H9 (cell line): Measurements from ENCODE around the gene CC2D2A. TPM values are rescaled to one million over a fixed set of nuclear protein-coding genes. Genes with fewer than 3 reads are reported as not detected.
A peak's percentile ranks its signal among the peaks of the same experiment; 100 is the strongest.
"Not testable (repeated sequence)": the region's sequence is repeated elsewhere in the genome, so short reads cannot be mapped to it uniquely, and the experiment has no call there.

Experiments
- DNase-seq: peaks from one replicate; pipeline ENCODE4 v3.0.0-alpha.2; 2017
- H2AFZ ChIP-seq: one replicate; pipeline ENCODE4 v1.6.1; 2013; ENCODE audit warnings: mild to moderate bottlenecking, low read length, control low read depth, moderate library complexity
- H2AK5ac ChIP-seq: 2 replicates; pipeline ENCODE4 v1.6.1; 2013; ENCODE audit warnings: low read length, control low read depth, mixed read lengths; ENCODE audit not compliant: insufficient read length
- H2BK120ac ChIP-seq: one replicate; pipeline ENCODE4 v1.6.1; 2013; ENCODE audit warnings: low read depth, mild to moderate bottlenecking, low read length, control low read depth, inconsistent platforms; ENCODE audit not compliant: poor library complexity, severe bottlenecking
- H2BK12ac ChIP-seq: 2 replicates; pipeline ENCODE4 v1.6.1; 2013; ENCODE audit warnings: low read length, control low read depth, mixed read lengths, low read depth; ENCODE audit not compliant: insufficient read length
- H2BK15ac ChIP-seq: 2 replicates; pipeline ENCODE4 v1.6.1; 2013; ENCODE audit warnings: low read depth, low read length, control low read depth
- H2BK20ac ChIP-seq: one replicate; pipeline ENCODE4 v1.6.1; 2013; ENCODE audit warnings: low read depth, mild to moderate bottlenecking, low read length, control low read depth, inconsistent platforms; ENCODE audit not compliant: poor library complexity, severe bottlenecking
- H2BK5ac ChIP-seq: 2 replicates; pipeline ENCODE4 v1.6.1; 2013; ENCODE audit warnings: low read length, control low read depth, mixed read lengths; ENCODE audit not compliant: insufficient read length
- H3K14ac ChIP-seq: 2 replicates; pipeline ENCODE4 v1.6.1; 2013; ENCODE audit warnings: low read length, control low read depth; ENCODE audit not compliant: insufficient read depth
- H3K18ac ChIP-seq: 2 replicates; pipeline ENCODE4 v1.6.1; 2013; ENCODE audit warnings: low read depth, mild to moderate bottlenecking, mixed read lengths, low read length, control low read depth; ENCODE audit not compliant: insufficient read length
- H3K23ac ChIP-seq: 2 replicates; pipeline ENCODE4 v1.6.1; 2013; ENCODE audit warnings: low read length, control low read depth, mixed read lengths, low read depth; ENCODE audit not compliant: insufficient read length
- H3K23me2 ChIP-seq: 2 replicates; pipeline ENCODE4 v1.6.1; 2013; ENCODE audit warnings: low read depth, mild to moderate bottlenecking, mixed read lengths, low read length, control low read depth; ENCODE audit not compliant: insufficient read length, poor library complexity, severe bottlenecking
- H3K27ac ChIP-seq: 2 replicates; pipeline ENCODE4 v1.5.1; 2013; ENCODE audit warnings: low read length, control low read depth, mixed read lengths, low read depth; ENCODE audit not compliant: insufficient read length
- H3K27me3 ChIP-seq: 2 replicates; pipeline ENCODE4 v1.6.1; 2013; ENCODE audit warnings: low read length, control low read depth, inconsistent platforms; ENCODE audit not compliant: insufficient read depth
- H3K4ac ChIP-seq: 2 replicates; pipeline ENCODE4 v1.6.1; 2013; ENCODE audit warnings: low read depth, mild to moderate bottlenecking, control low read depth, inconsistent platforms, low read length, moderate library complexity
- H3K4me1 ChIP-seq: 2 replicates; pipeline ENCODE4 v1.6.1; 2013; ENCODE audit warnings: low read length, control low read depth, inconsistent platforms; ENCODE audit not compliant: insufficient read depth
- H3K4me2 ChIP-seq: 2 replicates; pipeline ENCODE4 v1.6.1; 2013; ENCODE audit warnings: low read length, control low read depth, mixed read lengths; ENCODE audit not compliant: insufficient read length, insufficient read depth
- H3K56ac ChIP-seq: 2 replicates; pipeline ENCODE4 v1.6.1; 2013; ENCODE audit warnings: low read depth, mild to moderate bottlenecking, mixed read lengths, low read length, control low read depth; ENCODE audit not compliant: insufficient read length
- H3K79me1 ChIP-seq: 2 replicates; pipeline ENCODE4 v1.6.1; 2013; ENCODE audit warnings: low read depth, mild to moderate bottlenecking, moderate library complexity, low read length, control low read depth, inconsistent platforms; ENCODE audit not compliant: insufficient read depth, poor library complexity, severe bottlenecking
- H3K79me2 ChIP-seq: 2 replicates; pipeline ENCODE4 v1.6.1; 2013; ENCODE audit warnings: low read length, control low read depth, inconsistent platforms; ENCODE audit not compliant: insufficient read depth
- H3K9ac ChIP-seq: 2 replicates; pipeline ENCODE4 v1.6.1; 2013; ENCODE audit warnings: low read length, control low read depth, mixed read lengths; ENCODE audit not compliant: insufficient read length; ENCODE audit errors: extremely low read depth
- H3K9me3 ChIP-seq: one replicate; pipeline ENCODE4 v1.6.1; 2013; ENCODE audit warnings: low read depth, low read length, inconsistent platforms; ENCODE audit not compliant: control insufficient read depth
- H3T11ph ChIP-seq: one replicate; pipeline ENCODE4 v1.6.1; 2013; ENCODE audit warnings: mild to moderate bottlenecking, low read length, control low read depth, inconsistent platforms
- H4K20me1 ChIP-seq: one replicate; pipeline ENCODE4 v1.6.1; 2013; ENCODE audit not compliant: control insufficient read depth, insufficient read length, insufficient read depth
- H4K5ac ChIP-seq: 2 replicates; pipeline ENCODE4 v1.6.1; 2013; ENCODE audit warnings: low read depth, mild to moderate bottlenecking, mixed read lengths, low read length, control low read depth; ENCODE audit not compliant: insufficient read length
- H4K8ac ChIP-seq: replicated peaks from 2 replicates; pipeline ENCODE4 v1.6.1; 2013; ENCODE audit warnings: low read length, control low read depth, mixed read lengths, low read depth; ENCODE audit not compliant: insufficient read length
- H4K91ac ChIP-seq: 2 replicates; pipeline ENCODE4 v1.6.1; 2013; ENCODE audit warnings: low read depth, mild to moderate bottlenecking, moderate library complexity, mixed read lengths, low read length, control low read depth; ENCODE audit not compliant: insufficient read length
- H3K27ac Mint-ChIP-seq, 3 experiments: 2 replicates in 2 of 3; 3 replicates in 1 of 3; pipeline ENCODE4 v1.8.0; 2020 to 2021; ENCODE audit warnings: mixed read lengths in 3 of 3, mild to moderate bottlenecking in 1 of 3, moderate library complexity in 1 of 3
- H3K27me3 Mint-ChIP-seq: 2 replicates; pipeline ENCODE4 v1.8.0; 2021; ENCODE audit warnings: low read depth, mild to moderate bottlenecking, moderate library complexity, mixed read lengths
- H3K36me3 Mint-ChIP-seq, 3 experiments: 2 replicates in 2 of 3; 3 replicates in 1 of 3; pipeline ENCODE4 v1.8.0; 2020 to 2021; ENCODE audit warnings: low read depth in 3 of 3, mixed read lengths in 3 of 3; ENCODE audit not compliant: insufficient read depth in 1 of 3
- H3K4me1 Mint-ChIP-seq, 2 experiments: 2 replicates each; pipeline ENCODE4 v1.8.0; 2020; ENCODE audit warnings: mixed read lengths in 2 of 2
- H3K4me3 Mint-ChIP-seq, 2 experiments: 2 replicates in 1 of 2; 3 replicates in 1 of 2; pipeline ENCODE4 v1.8.0; 2020 to 2021; ENCODE audit warnings: mild to moderate bottlenecking in 2 of 2, mixed read lengths in 2 of 2, moderate library complexity in 1 of 2
- H3K9me3 Mint-ChIP-seq, 2 experiments: 2 replicates in 1 of 2; 3 replicates in 1 of 2; pipeline ENCODE4 v1.8.0; 2020; ENCODE audit warnings: mild to moderate bottlenecking in 2 of 2, mixed read lengths in 2 of 2, moderate library complexity in 1 of 2
- WGBS: extraction: QIAGEN DNeasy Blood & Tissue Kit; methylation state at CpG from one replicate; pipeline ENCODE4 v1.1.7; 2013; ENCODE audit warnings: missing lambda C conversion rate, low lambda C conversion rate, mixed read lengths; ENCODE audit not compliant: insufficient read length; ENCODE audit errors: extremely low coverage; 5-methylcytosine and 5-hydroxymethylcytosine counted together
- total RNA-seq: library from RNA; stranded (reverse); gene quantifications from 2 replicates; pipeline ENCODE4 v1.2.1, GENCODE V29; 2021
- TF ChIP-seq, protein P1 (sequence below): fragments of 200-600 bp; sonication (generic); conservative IDR thresholded peaks from 3 replicates; pipeline ENCODE4 v1.8.0; 2021; ENCODE audit warnings: antibody characterized with exemption, mild to moderate bottlenecking

The CC2D2A gene
- total RNA-seq, 1 experiment from 2014 or later = 10.4 TPM

- Histone ChIP-seq H2BK20ac (no peak overlapping the region), H3K23ac (no peak overlapping the region), H3K14ac (no peak overlapping the region), H3K79me2 (no peaks in the 10 kb centered on the region), H2AK5ac (no peak overlapping the region), H3K4me2 (no peak overlapping the region), H3K23me2 (no peaks in the 10 kb centered on the region), H3K79me1 (peaks cover 4% of the 10 kb centered on the region), H3K4ac (no peak overlapping the region), H2BK12ac (no peak overlapping the region), H4K20me1 (no peaks in the 10 kb centered on the region), H3T11ph (no peak overlapping the region), H2BK5ac (no peak overlapping the region), H3K27ac (no peak overlapping the region), H3K27me3 (no peaks in the 10 kb centered on the region), H3K56ac (no peak overlapping the region), H4K5ac (no peak overlapping the region), H2AFZ (no peak overlapping the region), H3K4me1 (no peaks in the 10 kb centered on the region), H4K91ac (no peak overlapping the region), H3K18ac (no peak overlapping the region), H3K9ac (no peak overlapping the region), H2BK120ac (no peak overlapping the region), H4K8ac (no peak overlapping the region), H2BK15ac (no peak overlapping the region), H3K9me3 (no peaks in the 10 kb centered on the region)
- Mint-ChIP-seq H3K4me1 (peaks cover 10 to 13% of the 10 kb centered on the region in 2 experiments), H3K27ac (no peak overlapping the region), H3K9me3 (peaks cover 0 to 6% of the 10 kb centered on the region in 2 experiments; a peak in 1 of 5 replicates), H3K4me3 (no peak overlapping the region), H3K36me3 (peaks cover 17 to 23% (median 19%) of the 10 kb centered on the region in 3 experiments), H3K27me3 (no peaks in the 10 kb centered on the region)
- no peak for DNase-seq
- TF ChIP-seq, protein P1, sequence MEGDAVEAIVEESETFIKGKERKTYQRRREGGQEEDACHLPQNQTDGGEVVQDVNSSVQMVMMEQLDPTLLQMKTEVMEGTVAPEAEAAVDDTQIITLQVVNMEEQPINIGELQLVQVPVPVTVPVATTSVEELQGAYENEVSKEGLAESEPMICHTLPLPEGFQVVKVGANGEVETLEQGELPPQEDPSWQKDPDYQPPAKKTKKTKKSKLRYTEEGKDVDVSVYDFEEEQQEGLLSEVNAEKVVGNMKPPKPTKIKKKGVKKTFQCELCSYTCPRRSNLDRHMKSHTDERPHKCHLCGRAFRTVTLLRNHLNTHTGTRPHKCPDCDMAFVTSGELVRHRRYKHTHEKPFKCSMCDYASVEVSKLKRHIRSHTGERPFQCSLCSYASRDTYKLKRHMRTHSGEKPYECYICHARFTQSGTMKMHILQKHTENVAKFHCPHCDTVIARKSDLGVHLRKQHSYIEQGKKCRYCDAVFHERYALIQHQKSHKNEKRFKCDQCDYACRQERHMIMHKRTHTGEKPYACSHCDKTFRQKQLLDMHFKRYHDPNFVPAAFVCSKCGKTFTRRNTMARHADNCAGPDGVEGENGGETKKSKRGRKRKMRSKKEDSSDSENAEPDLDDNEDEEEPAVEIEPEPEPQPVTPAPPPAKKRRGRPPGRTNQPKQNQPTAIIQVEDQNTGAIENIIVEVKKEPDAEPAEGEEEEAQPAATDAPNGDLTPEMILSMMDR = no peak
- WGBS = no CpG with 5 or more reads among the region's 2 CpGs
These were observed 142.5 kb downstream of the CC2D2A start for GRCh38 chr4:15612136-15612535.

DNA sequence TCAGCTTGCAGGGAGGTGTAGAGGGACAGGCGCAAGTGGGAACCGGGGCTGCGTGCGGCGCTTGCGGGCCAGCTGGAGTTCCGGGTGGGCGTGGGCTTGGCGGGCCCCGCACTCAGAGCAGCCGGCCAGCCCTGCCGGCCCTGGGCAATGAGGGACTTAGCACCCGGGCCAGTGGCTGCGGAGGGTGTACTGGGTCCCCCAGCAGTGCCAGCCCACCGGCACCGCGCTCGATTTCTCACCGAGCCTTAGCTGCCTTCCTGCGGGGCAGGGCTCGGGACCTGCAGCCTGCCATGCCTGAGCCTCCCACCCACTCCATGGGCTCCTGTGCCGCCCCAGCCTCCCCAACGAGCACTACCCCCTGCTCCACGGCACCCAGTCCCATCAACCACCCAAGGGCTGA is 145.2 kb downstream of the CC2D2A start:
- not testable (repeated sequence) for H3K9me3 ChIP-seq, H3K23me2 ChIP-seq, H3K23ac ChIP-seq, H3K4me1 ChIP-seq, H3K18ac ChIP-seq, H3K27me3 Mint-ChIP-seq, H3K79me2 ChIP-seq, H2BK12ac ChIP-seq, DNase-seq, H3K27ac ChIP-seq, H4K8ac ChIP-seq, H3K4me3 Mint-ChIP-seq, H4K91ac ChIP-seq, H2BK120ac ChIP-seq, H3K27me3 ChIP-seq, H3K4ac ChIP-seq, H3K4me1 Mint-ChIP-seq, H3T11ph ChIP-seq, H2BK15ac ChIP-seq, H3K4me2 ChIP-seq, H3K9ac ChIP-seq, H2BK20ac ChIP-seq, H3K56ac ChIP-seq, H4K5ac ChIP-seq, H2AFZ ChIP-seq, H3K79me1 ChIP-seq, H4K20me1 ChIP-seq, H2AK5ac ChIP-seq, H2BK5ac ChIP-seq, H3K14ac ChIP-seq
- Mint-ChIP-seq H3K27ac (peak overlapping the region in 1 of 3 experiments; percentile 57; a peak in 1 of 7 replicates), H3K36me3 (peaks cover 38 to 47% (median 41%) of the 10 kb centered on the region in 3 experiments), H3K9me3 (peaks cover 10 to 23% of the 10 kb centered on the region in 2 experiments)
- no CpG with 5 or more reads among the region's 24 CpGs for WGBS
